GM12878 (cell line): Measurements from ENCODE around the gene ZNF132. TPM values are rescaled to one million over a fixed set of nuclear protein-coding genes. Genes with fewer than 3 reads are reported as not detected.

Experiments used
- BCL11A ChIP-seq: IDR thresholded peaks from 2 replicates; pipeline ENCODE4 v1.6.1; 2011; ENCODE audit warnings: low read depth, low read length
- BHLHE40 ChIP-seq, 2 experiments: fragments of 450-650 bp in 1 of 2; IDR thresholded peaks; 2 replicates each; pipeline ENCODE4 v1.6.1; 2011 to 2017; ENCODE audit warnings: low read depth in 2 of 2, borderline replicate concordance in 1 of 2, improper control_type of control experiment in 1 of 2, low read length in 1 of 2, mild to moderate bottlenecking in 1 of 2
- BMI1 ChIP-seq: fragments of 450-650 bp; IDR thresholded peaks from 2 replicates; pipeline ENCODE4 v1.6.1; 2016; ENCODE audit warnings: mild to moderate bottlenecking, moderate library complexity, borderline replicate concordance
- CBX5 ChIP-seq: sonication (generic); IDR thresholded peaks from 2 replicates; pipeline ENCODE4 v1.6.1; 2016; ENCODE audit warnings: low read depth, moderate library complexity, mild to moderate bottlenecking, inconsistent platforms
- CHD1 ChIP-seq: IDR thresholded peaks from 2 replicates; pipeline ENCODE4 v1.6.1; 2012; ENCODE audit warnings: low read depth, low read length, improper control_type of control experiment
- CREM ChIP-seq: IDR thresholded peaks from 2 replicates; pipeline ENCODE4 v1.6.1; 2014; ENCODE audit warnings: antibody characterized with exemption, low read depth
- ESRRA ChIP-seq: IDR thresholded peaks from 2 replicates; pipeline ENCODE4 v1.6.1; 2012; ENCODE audit warnings: mild to moderate bottlenecking, low read length, improper control_type of control experiment
- ETV6 ChIP-seq, 2 experiments: fragments of 450-650 bp in 1 of 2; IDR thresholded peaks in 1 of 2; conservative IDR thresholded peaks in 1 of 2; 2 replicates each; pipeline ENCODE4 v1.6.1; 2014; ENCODE audit warnings: antibody characterized with exemption in 1 of 2, borderline replicate concordance in 1 of 2, low read depth in 1 of 2, mild to moderate bottlenecking in 1 of 2, moderate library complexity in 1 of 2
- HCFC1 ChIP-seq: fragments of 150-350 bp; IDR thresholded peaks from 2 replicates; pipeline ENCODE4 v1.6.1; 2014; ENCODE audit warnings: low read length
- IRF4 ChIP-seq: IDR thresholded peaks from 2 replicates; pipeline ENCODE4 v1.6.1; 2011; ENCODE audit warnings: low read depth, low read length
- JUND ChIP-seq: IDR thresholded peaks from 2 replicates; pipeline ENCODE4 v1.6.1; 2012; ENCODE audit warnings: low read depth, mild to moderate bottlenecking, low read length, improper control_type of control experiment, moderate library complexity
- NBN ChIP-seq: fragments of 450-650 bp; IDR thresholded peaks from 2 replicates; pipeline ENCODE4 v1.6.1; 2016
- NFXL1 ChIP-seq: fragments of 450-650 bp; IDR thresholded peaks from 2 replicates; pipeline ENCODE4 v1.6.1; 2017; ENCODE audit warnings: antibody characterized with exemption, mild to moderate bottlenecking, borderline replicate concordance
- NR2C1 ChIP-seq: fragments of 450-650 bp; IDR thresholded peaks from 2 replicates; pipeline ENCODE4 v1.6.1; 2017; ENCODE audit warnings: antibody characterized with exemption, mild to moderate bottlenecking, moderate library complexity
- NRF1 ChIP-seq: conservative IDR thresholded peaks from 2 replicates; pipeline ENCODE4 v1.6.1; 2011; ENCODE audit warnings: mild to moderate bottlenecking, low read depth, low read length, improper control_type of control experiment
- PAX8 ChIP-seq: fragments of 450-650 bp; IDR thresholded peaks from 2 replicates; pipeline ENCODE4 v1.6.1; 2017; ENCODE audit warnings: mild to moderate bottlenecking, moderate library complexity
- RAD21 ChIP-seq: IDR thresholded peaks from 2 replicates; pipeline ENCODE4 v1.6.1; 2011; ENCODE audit warnings: mild to moderate bottlenecking, low read depth, low read length, moderate library complexity; ENCODE audit not compliant: insufficient read depth
- SMAD5 ChIP-seq: IDR thresholded peaks from 2 replicates; pipeline ENCODE4 v1.6.1; 2016; ENCODE audit warnings: antibody characterized with exemption, low read depth
- SMARCA5 ChIP-seq: fragments of 450-650 bp; IDR thresholded peaks from 2 replicates; pipeline ENCODE4 v1.6.1; 2017; ENCODE audit warnings: mild to moderate bottlenecking
- TAF1 ChIP-seq: IDR thresholded peaks from 2 replicates; pipeline ENCODE4 v1.6.1; 2011; ENCODE audit warnings: mild to moderate bottlenecking, low read depth, low read length, borderline replicate concordance
- ZNF24 ChIP-seq: fragments of 450-650 bp; IDR thresholded peaks from 2 replicates; pipeline ENCODE4 v1.6.1; 2017; ENCODE audit warnings: antibody characterized with exemption, mild to moderate bottlenecking
- polyA plus RNA-seq, 11 experiments: library from polyadenylated mRNA; depleted of rRNA in 4 of 11; unstranded in 6 of 11; stranded (reverse) in 5 of 11; fragments of >200 nt; fragmentation: Nextera tagmentation in 4 of 11; fragmentation: Illumina TruSeq in 1 of 11; extraction: Ambion mirVana in 4 of 11; extraction: Trizol in 1 of 11; gene quantifications; 1 replicate in 1 of 11; 2 replicates in 10 of 11; pipeline versions ENCODE4 v1.2.1 to v1.2.3, GENCODE V29; 2011 to 2016; ENCODE audit warnings: inconsistent platforms in 2 of 11, missing spikeins in 2 of 11, low read depth in 1 of 11
- total RNA-seq, 4 experiments: library from RNA; depleted of rRNA in 3 of 4; stranded (reverse); fragments of >200 nt in 3 of 4; fragmentation: Illumina TruSeq in 1 of 4; extraction: Trizol in 1 of 4; gene quantifications; 2 replicates each; pipeline versions ENCODE4 v1.2.1 to v1.2.3, GENCODE V29; 2013 to 2021
- TF ChIP-seq, protein P1 (sequence below): fragments of 450-650 bp; IDR thresholded peaks from 2 replicates; pipeline ENCODE4 v1.6.1; 2016; ENCODE audit warnings: mild to moderate bottlenecking
- TF ChIP-seq, protein P2 (sequence below): IDR thresholded peaks from 2 replicates; pipeline ENCODE4 v1.6.1; 2012; ENCODE audit warnings: low read depth, low read length, improper control_type of control experiment
- TF ChIP-seq, protein P3 (sequence below): IDR thresholded peaks from 2 replicates; pipeline ENCODE4 v1.6.1; 2011; ENCODE audit warnings: mild to moderate bottlenecking, low read depth, low read length, moderate library complexity; ENCODE audit not compliant: insufficient replicate concordance
- TF ChIP-seq, protein P4 (sequence below): fragments of 450-650 bp; IDR thresholded peaks from 2 replicates; pipeline ENCODE4 v1.6.1; 2016; ENCODE audit warnings: mild to moderate bottlenecking, moderate library complexity, borderline replicate concordance

Gene ZNF132
- total and polyA plus RNA-seq, 10 of the 15 experiments (the other 5 are each of a cell fraction or from before 2014, with no cell fraction given) = 0.56 to 4.0 (median 2.3) TPM

DNA sequence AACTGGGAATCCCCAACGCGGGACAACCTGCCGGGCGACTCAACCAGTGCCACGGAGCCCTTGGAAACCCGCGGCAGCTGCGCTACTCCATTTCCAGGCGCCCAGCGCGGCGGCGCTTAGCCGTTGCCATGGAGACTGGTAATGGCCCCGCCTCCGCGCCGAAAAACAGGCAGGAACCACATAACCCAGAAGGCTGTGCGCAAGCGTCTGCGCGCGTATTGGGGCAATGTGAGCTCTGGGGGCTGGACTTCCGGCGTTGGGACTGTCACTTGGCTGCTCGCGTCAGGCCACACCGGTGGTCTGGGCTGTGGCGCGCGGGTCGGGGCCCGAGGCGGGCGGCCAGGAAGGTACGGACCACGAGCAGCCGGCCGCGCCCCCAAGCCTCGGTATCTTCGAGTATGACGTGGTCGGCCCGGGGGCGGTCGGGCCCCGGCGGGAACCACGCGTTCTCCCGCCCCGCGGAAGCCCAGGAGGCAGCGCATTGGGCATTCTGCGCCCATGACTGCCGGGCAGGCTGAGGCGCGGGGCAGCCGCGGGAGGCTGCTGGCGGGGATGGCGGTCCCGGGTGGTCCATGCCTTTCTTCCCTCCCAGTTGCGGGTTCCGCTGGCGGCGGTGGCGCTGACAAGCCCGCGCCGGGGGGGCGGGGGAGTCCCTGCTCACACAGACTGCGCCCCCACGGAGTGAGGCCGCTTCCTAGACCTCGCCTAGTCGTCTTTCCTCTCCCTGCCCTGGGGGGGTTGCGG is 11.6 kb upstream of the ZNF132 start, which contains the start of gene ZNF324B (continued):
- TF ChIP-seq SMARCA5 (no peak), HCFC1 (peak; percentile 96), ZNF24 (no peak), ETV6 (conservative IDR thresholded peaks at IDR 0.05 in 1 of 2, IDR thresholded peaks at IDR 0.05 in 1 of 2; ENCODE audit: borderline replicate concordance in 1 of 2, low read depth in 1 of 2) (no peak), JUND (no peak), PAX8 (no peak), CBX5 (no peak), NBN (no peak), SMAD5 (no peak), CHD1 (no peak), BCL11A (no peak), NFXL1 (no peak), IRF4 (no peak), NR2C1 (peak; percentile 35; the same call in 1 of the 2 replicates), CREM (peak; percentile 87; the same call in 1 of the 2 replicates), BMI1 (peak; percentile 99), NRF1 (peak; percentile 52), BHLHE40 (IDR thresholded peaks at IDR 0.05; ENCODE audit: borderline replicate concordance in 1 of 2, low read depth in 2 of 2, low read length in 1 of 2) (peak in 1 of 2 experiments; percentile 54; a peak in 1 of 4 replicates), TAF1 (peak; percentile 33; the same call in 1 of the 2 replicates), RAD21 (no peak), ESRRA (no peak)
- TF ChIP-seq, protein P1, sequence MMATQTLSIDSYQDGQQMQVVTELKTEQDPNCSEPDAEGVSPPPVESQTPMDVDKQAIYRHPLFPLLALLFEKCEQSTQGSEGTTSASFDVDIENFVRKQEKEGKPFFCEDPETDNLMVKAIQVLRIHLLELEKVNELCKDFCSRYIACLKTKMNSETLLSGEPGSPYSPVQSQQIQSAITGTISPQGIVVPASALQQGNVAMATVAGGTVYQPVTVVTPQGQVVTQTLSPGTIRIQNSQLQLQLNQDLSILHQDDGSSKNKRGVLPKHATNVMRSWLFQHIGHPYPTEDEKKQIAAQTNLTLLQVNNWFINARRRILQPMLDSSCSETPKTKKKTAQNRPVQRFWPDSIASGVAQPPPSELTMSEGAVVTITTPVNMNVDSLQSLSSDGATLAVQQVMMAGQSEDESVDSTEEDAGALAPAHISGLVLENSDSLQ = peak; percentile 94
- TF ChIP-seq, protein P2, sequence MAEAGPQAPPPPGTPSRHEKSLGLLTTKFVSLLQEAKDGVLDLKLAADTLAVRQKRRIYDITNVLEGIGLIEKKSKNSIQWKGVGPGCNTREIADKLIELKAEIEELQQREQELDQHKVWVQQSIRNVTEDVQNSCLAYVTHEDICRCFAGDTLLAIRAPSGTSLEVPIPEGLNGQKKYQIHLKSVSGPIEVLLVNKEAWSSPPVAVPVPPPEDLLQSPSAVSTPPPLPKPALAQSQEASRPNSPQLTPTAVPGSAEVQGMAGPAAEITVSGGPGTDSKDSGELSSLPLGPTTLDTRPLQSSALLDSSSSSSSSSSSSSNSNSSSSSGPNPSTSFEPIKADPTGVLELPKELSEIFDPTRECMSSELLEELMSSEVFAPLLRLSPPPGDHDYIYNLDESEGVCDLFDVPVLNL = peak; percentile 42; the same call in 1 of the 2 replicates
- TF ChIP-seq, protein P3, sequence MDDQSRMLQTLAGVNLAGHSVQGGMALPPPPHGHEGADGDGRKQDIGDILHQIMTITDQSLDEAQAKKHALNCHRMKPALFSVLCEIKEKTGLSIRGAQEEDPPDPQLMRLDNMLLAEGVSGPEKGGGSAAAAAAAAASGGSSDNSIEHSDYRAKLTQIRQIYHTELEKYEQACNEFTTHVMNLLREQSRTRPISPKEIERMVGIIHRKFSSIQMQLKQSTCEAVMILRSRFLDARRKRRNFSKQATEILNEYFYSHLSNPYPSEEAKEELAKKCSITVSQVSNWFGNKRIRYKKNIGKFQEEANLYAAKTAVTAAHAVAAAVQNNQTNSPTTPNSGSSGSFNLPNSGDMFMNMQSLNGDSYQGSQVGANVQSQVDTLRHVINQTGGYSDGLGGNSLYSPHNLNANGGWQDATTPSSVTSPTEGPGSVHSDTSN = peak; percentile 65
- TF ChIP-seq, protein P4, sequence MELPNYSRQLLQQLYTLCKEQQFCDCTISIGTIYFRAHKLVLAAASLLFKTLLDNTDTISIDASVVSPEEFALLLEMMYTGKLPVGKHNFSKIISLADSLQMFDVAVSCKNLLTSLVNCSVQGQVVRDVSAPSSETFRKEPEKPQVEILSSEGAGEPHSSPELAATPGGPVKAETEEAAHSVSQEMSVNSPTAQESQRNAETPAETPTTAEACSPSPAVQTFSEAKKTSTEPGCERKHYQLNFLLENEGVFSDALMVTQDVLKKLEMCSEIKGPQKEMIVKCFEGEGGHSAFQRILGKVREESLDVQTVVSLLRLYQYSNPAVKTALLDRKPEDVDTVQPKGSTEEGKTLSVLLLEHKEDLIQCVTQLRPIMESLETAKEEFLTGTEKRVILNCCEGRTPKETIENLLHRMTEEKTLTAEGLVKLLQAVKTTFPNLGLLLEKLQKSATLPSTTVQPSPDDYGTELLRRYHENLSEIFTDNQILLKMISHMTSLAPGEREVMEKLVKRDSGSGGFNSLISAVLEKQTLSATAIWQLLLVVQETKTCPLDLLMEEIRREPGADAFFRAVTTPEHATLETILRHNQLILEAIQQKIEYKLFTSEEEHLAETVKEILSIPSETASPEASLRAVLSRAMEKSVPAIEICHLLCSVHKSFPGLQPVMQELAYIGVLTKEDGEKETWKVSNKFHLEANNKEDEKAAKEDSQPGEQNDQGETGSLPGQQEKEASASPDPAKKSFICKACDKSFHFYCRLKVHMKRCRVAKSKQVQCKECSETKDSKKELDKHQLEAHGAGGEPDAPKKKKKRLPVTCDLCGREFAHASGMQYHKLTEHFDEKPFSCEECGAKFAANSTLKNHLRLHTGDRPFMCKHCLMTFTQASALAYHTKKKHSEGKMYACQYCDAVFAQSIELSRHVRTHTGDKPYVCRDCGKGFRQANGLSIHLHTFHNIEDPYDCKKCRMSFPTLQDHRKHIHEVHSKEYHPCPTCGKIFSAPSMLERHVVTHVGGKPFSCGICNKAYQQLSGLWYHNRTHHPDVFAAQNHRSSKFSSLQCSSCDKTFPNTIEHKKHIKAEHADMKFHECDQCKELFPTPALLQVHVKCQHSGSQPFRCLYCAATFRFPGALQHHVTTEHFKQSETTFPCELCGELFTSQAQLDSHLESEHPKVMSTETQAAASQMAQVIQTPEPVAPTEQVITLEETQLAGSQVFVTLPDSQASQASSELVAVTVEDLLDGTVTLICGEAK = peak; percentile 92
